HL-60 (cell line): ENCODE measurements around the gene PACRG.

ENCODE experiments used
- POLR2AphosphoS5 ChIP-seq: IDR thresholded peaks from 2 replicates; pipeline ENCODE4 v1.6.1; 2012; ENCODE audit warnings: low read depth
- TF ChIP-seq, protein P1 (sequence below): IDR thresholded peaks from one replicate; pipeline ENCODE4 v1.5.1; 2011; ENCODE audit warnings: low read length, control low read depth, inconsistent platforms; ENCODE audit not compliant: insufficient read depth
- TF ChIP-seq, protein P2 (sequence below): IDR thresholded peaks from 2 replicates; pipeline ENCODE4 v1.6.1; 2012; ENCODE audit warnings: low read depth; ENCODE audit not compliant: insufficient replicate concordance

DNA sequence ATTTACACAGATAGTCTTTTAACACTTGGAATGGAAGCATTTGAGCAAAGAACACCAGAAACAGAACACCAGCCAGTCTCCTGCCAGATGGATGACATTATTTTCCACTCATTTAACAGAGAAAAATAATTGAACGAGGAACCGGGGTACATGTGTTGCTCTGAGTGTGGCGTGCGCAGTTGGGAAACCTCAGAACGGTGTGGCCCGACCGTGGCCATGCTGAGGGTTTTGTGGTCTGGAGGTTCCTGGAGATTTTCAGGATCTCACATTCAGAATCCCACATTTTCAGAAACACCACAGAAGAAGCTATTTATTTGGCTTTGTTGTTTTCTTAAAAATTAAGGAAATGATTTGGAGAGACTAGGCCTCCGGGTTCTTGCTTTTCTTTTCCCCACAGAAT lies 559.9 kb downstream of the PACRG start:
- TF ChIP-seq, protein P1, sequence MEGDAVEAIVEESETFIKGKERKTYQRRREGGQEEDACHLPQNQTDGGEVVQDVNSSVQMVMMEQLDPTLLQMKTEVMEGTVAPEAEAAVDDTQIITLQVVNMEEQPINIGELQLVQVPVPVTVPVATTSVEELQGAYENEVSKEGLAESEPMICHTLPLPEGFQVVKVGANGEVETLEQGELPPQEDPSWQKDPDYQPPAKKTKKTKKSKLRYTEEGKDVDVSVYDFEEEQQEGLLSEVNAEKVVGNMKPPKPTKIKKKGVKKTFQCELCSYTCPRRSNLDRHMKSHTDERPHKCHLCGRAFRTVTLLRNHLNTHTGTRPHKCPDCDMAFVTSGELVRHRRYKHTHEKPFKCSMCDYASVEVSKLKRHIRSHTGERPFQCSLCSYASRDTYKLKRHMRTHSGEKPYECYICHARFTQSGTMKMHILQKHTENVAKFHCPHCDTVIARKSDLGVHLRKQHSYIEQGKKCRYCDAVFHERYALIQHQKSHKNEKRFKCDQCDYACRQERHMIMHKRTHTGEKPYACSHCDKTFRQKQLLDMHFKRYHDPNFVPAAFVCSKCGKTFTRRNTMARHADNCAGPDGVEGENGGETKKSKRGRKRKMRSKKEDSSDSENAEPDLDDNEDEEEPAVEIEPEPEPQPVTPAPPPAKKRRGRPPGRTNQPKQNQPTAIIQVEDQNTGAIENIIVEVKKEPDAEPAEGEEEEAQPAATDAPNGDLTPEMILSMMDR = no peak
- TF ChIP-seq, protein P2, sequence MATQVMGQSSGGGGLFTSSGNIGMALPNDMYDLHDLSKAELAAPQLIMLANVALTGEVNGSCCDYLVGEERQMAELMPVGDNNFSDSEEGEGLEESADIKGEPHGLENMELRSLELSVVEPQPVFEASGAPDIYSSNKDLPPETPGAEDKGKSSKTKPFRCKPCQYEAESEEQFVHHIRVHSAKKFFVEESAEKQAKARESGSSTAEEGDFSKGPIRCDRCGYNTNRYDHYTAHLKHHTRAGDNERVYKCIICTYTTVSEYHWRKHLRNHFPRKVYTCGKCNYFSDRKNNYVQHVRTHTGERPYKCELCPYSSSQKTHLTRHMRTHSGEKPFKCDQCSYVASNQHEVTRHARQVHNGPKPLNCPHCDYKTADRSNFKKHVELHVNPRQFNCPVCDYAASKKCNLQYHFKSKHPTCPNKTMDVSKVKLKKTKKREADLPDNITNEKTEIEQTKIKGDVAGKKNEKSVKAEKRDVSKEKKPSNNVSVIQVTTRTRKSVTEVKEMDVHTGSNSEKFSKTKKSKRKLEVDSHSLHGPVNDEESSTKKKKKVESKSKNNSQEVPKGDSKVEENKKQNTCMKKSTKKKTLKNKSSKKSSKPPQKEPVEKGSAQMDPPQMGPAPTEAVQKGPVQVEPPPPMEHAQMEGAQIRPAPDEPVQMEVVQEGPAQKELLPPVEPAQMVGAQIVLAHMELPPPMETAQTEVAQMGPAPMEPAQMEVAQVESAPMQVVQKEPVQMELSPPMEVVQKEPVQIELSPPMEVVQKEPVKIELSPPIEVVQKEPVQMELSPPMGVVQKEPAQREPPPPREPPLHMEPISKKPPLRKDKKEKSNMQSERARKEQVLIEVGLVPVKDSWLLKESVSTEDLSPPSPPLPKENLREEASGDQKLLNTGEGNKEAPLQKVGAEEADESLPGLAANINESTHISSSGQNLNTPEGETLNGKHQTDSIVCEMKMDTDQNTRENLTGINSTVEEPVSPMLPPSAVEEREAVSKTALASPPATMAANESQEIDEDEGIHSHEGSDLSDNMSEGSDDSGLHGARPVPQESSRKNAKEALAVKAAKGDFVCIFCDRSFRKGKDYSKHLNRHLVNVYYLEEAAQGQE = no peak
- TF ChIP-seq POLR2AphosphoS5 = no peak
